HL-60/S4 treated with retinoic acid at 250 ng/mL for 4 days and 3 days (cell line): ENCODE measurements around the gene PTTG2.
"Not testable (repeated sequence)": the region's sequence is repeated elsewhere in the genome, so short reads cannot be mapped to it uniquely, and the experiment has no call there.

Experiments
- in situ Hi-C: fragments of 300-500 bp; cut with MboI; formaldehyde crosslinking; loops from 2 replicates; pipeline ENCODE4 v1.7.0; 2022; ENCODE audit warnings: low sequenced_read_pairs

PTTG2 gene

GRCh38 chr4:37953620-37954293, 6.4 kb upstream of the PTTG2 start:
- in situ Hi-C loops, result no loop called here

GRCh38 chr4:37956941-37957340, 3.3 kb upstream of the PTTG2 start:
- in situ Hi-C loops, result no loop called here

- in situ Hi-C loops, result no loop called here
Observed at GRCh38 chr4:37958932-37959331, 1.3 kb upstream of the PTTG2 start.

GRCh38 chr4:37960679-37961450, 667 bp downstream of the PTTG2 start:
- in situ Hi-C loops, result no loop called here

- in situ Hi-C loops, result no loop called here
Observed at GRCh38 chr4:37964734-37965457, 4.7 kb downstream of the PTTG2 start.

- in situ Hi-C loops, result no loop called here
Observed at GRCh38 chr4:37966044-37966443, 5.8 kb downstream of the PTTG2 start.

GRCh38 chr4:37967736-37968135, 7.5 kb downstream of the PTTG2 start:
- in situ Hi-C loops, result no loop called here

- in situ Hi-C loops, result no loop called here
Observed at GRCh38 chr4:37968747-37969146, 8.5 kb downstream of the PTTG2 start.

GRCh38 chr4:37970702-37971101, 10.5 kb downstream of the PTTG2 start:
- in situ Hi-C loops, result no loop called here

- in situ Hi-C loops, result no loop called here
Observed at GRCh38 chr4:37971202-37971601, 11.0 kb downstream of the PTTG2 start.

GRCh38 chr4:37973441-37973840, 13.2 kb downstream of the PTTG2 start:
- in situ Hi-C loops, result no loop called here

GRCh38 chr4:37975321-37975822, 15.2 kb downstream of the PTTG2 start:
- in situ Hi-C loops, result not testable (repeated sequence)

- in situ Hi-C loops, result no loop called here
Observed at GRCh38 chr4:37976507-37976906, 16.3 kb downstream of the PTTG2 start.

GRCh38 chr4:37976991-37977470, 16.8 kb downstream of the PTTG2 start:
- in situ Hi-C loops, result no loop called here

- in situ Hi-C loops, result no loop called here
Observed at GRCh38 chr4:37977471-37978247, 17.5 kb downstream of the PTTG2 start.

GRCh38 chr4:37978248-37978924, 18.2 kb downstream of the PTTG2 start:
- in situ Hi-C loops, result no loop called here

GRCh38 chr4:37980246-37980645, 20.0 kb downstream of the PTTG2 start:
- in situ Hi-C loops, result no loop called here

GRCh38 chr4:37981425-37981824, 21.2 kb downstream of the PTTG2 start:
- in situ Hi-C loops, result no loop called here

GRCh38 chr4:37981844-37982720, 21.9 kb downstream of the PTTG2 start:
- in situ Hi-C loops, result no loop called here
